GM10266 (cell line): ENCODE measurements around the gene SLAMF1.
"Not testable (repeated sequence)": the region's sequence is repeated elsewhere in the genome, so short reads cannot be mapped to it uniquely, and the experiment has no call there.

Experiments
- DNase-seq: peaks from one replicate; pipeline ENCODE4 v3.0.0; 2012; ENCODE audit errors: extremely low spot score
- CTCF ChIP-seq: IDR thresholded peaks from 2 replicates; pipeline ENCODE4 v1.5.1; 2012; ENCODE audit warnings: mild to moderate bottlenecking, low read depth; ENCODE audit not compliant: control insufficient read depth, insufficient read depth; ENCODE audit errors: missing control alignments

SLAMF1 gene

GRCh38 chr1:160588468-160588867 lies 58.4 kb downstream of the SLAMF1 start:
- no peak for TF ChIP-seq CTCF
- DNase-seq: no peak

GRCh38 chr1:160584784-160585183 lies 62.1 kb downstream of the SLAMF1 start:
- no peak for TF ChIP-seq CTCF
- no peak for DNase-seq

- DNase-seq: not testable (repeated sequence)
Measured at GRCh38 chr1:160582976-160583375, 63.9 kb downstream of the SLAMF1 start.

- TF ChIP-seq CTCF: no peak
- DNase-seq: no peak
Measured at GRCh38 chr1:160581961-160582360, 64.9 kb downstream of the SLAMF1 start.

- TF ChIP-seq CTCF: no peak
- DNase-seq: no peak
Measured at GRCh38 chr1:160580221-160580812, 66.5 kb downstream of the SLAMF1 start.

- no peak for TF ChIP-seq CTCF
- DNase-seq: no peak
Measured at GRCh38 chr1:160579216-160579701, 67.6 kb downstream of the SLAMF1 start, which contains the start of gene CD84. Gene CD84 (minus strand): TSS chr1:160579496. CDS start chr1:160579437, 59 bp downstream.

GRCh38 chr1:160578525-160579191 lies 68.2 kb downstream of the SLAMF1 start:
- TF ChIP-seq CTCF: no peak
- DNase-seq: no peak
